A673 (cell line): ENCODE data around the gene HEXD. TPM values are rescaled to one million over a fixed set of nuclear protein-coding genes. Genes with fewer than 3 reads are reported as not detected.

Experiments used
- BruUV-seq: library from RNA; stranded (reverse); fragments of 400-500 nt; replicated peaks from 2 replicates; lab custom pipeline; 2021; lab: Mats Ljungman, UMichigan
- CTCF ChIA-PET: fragments of 300-600 bp; sonication (Branson Sonifier 250); formaldehyde crosslinking; loops from one replicate; lab custom pipeline; 2022; ENCODE audit warnings: antibody characterized with exemption; lab: Charles Lee
- POLR2A ChIA-PET: fragments of 300-600 bp; sonication (Branson Sonifier 250); formaldehyde crosslinking; loops from one replicate; lab custom pipeline; 2022; ENCODE audit warnings: antibody characterized with exemption; ENCODE audit not compliant: low non-redundant PET; lab: Charles Lee
- DNase-seq: peaks from one replicate; pipeline ENCODE4 v3.0.0-alpha.2; 2015; ENCODE audit warnings: low spot score
- H3K27ac ChIP-seq: fragments of 200-600 bp; sonication (generic); 2 replicates; pipeline ENCODE4 v1.5.1; 2016; ENCODE audit warnings: mixed run types, low read depth, mild to moderate bottlenecking, mixed read lengths, antibody characterized with exemption, low read length; ENCODE audit not compliant: poor library complexity, severe bottlenecking
- H3K27me3 ChIP-seq: fragments of 200-600 bp; sonication (generic); replicated peaks from 2 replicates; pipeline ENCODE4 v1.6.1; 2017; ENCODE audit warnings: mixed run types, low read depth, mild to moderate bottlenecking, mixed read lengths, antibody characterized with exemption, low read length; ENCODE audit not compliant: insufficient read depth, poor library complexity
- H3K36me3 ChIP-seq: fragments of 200-600 bp; sonication (generic); 2 replicates; pipeline ENCODE4 v1.6.1; 2016; ENCODE audit warnings: mixed run types, mild to moderate bottlenecking, mixed read lengths, antibody characterized with exemption, low read length; ENCODE audit not compliant: insufficient read depth, poor library complexity, severe bottlenecking
- H3K4me1 ChIP-seq: fragments of 200-600 bp; sonication (generic); 2 replicates; pipeline ENCODE4 v1.6.1; 2017; ENCODE audit warnings: mixed run types, mild to moderate bottlenecking, mixed read lengths, antibody characterized with exemption, low read length; ENCODE audit not compliant: insufficient read depth, poor library complexity, severe bottlenecking
- H3K4me3 ChIP-seq: fragments of 200-600 bp; sonication (generic); 2 replicates; pipeline ENCODE4 v1.5.1; 2016; ENCODE audit warnings: low read depth, mixed run types, mild to moderate bottlenecking, mixed read lengths, low read length; ENCODE audit not compliant: poor library complexity, severe bottlenecking
- H3K9me3 ChIP-seq: fragments of 200-600 bp; sonication (generic); 2 replicates; pipeline ENCODE4 v1.6.1; 2016; ENCODE audit warnings: mixed run types, low read depth, mild to moderate bottlenecking, mixed read lengths, antibody characterized with exemption, low read length; ENCODE audit not compliant: poor library complexity, severe bottlenecking
- CTCF ChIP-seq: fragments of 300-800, 200-600 bp; sonication (generic); conservative IDR thresholded peaks from 2 replicates; pipeline ENCODE4 v1.5.1; 2017; ENCODE audit warnings: low read depth, mild to moderate bottlenecking, antibody characterized with exemption, low read length, moderate library complexity, mixed read lengths
- EZH2 ChIP-seq: fragments of 200-600 bp; sonication (generic); IDR thresholded peaks from 2 replicates; pipeline ENCODE4 v1.6.1; 2017; ENCODE audit warnings: borderline replicate concordance, low read depth, mild to moderate bottlenecking, mixed read lengths, antibody characterized with exemption, low read length; ENCODE audit not compliant: poor library complexity, severe bottlenecking
- intact Hi-C: fragments of 100-400 bp; cut with micrococcal nuclease; formaldehyde crosslinking; loops from one replicate; pipeline ENCODE4 v1.10.0; 2022; ENCODE audit not compliant: unreplicated experiment
- total RNA-seq: library from RNA; stranded (reverse); gene quantifications from 2 replicates; pipeline ENCODE4 v1.2.3, GENCODE V29; 2021

Gene HEXD
- total RNA-seq, 1 experiment from 2014 or later, result 20.1 TPM

- CTCF ChIA-PET, result no interaction called here
- intact Hi-C loops, result no loop called here
- Histone ChIP-seq H3K4me1 (no peaks in the 10 kb centered on the region), H3K27ac (no peak overlapping the region), H3K27me3 (no peaks in the 10 kb centered on the region), H3K36me3 (no peaks in the 10 kb centered on the region), H3K9me3 (no peaks in the 10 kb centered on the region), H3K4me3 (no peak overlapping the region)
- POLR2A ChIA-PET, result interaction anchor here (0.7 kb wide), 1 partner anchor 429 kb away, joined by 4 read pairs; no protein-coding TSS in a partner anchor
- no peak for DNase-seq
- no TSS peak for BruUV-seq
- TF ChIP-seq EZH2 (no peak), CTCF (no peak)
Measured at GRCh38 chr17:82432017-82432416, 13.9 kb downstream of the HEXD start.

DNA sequence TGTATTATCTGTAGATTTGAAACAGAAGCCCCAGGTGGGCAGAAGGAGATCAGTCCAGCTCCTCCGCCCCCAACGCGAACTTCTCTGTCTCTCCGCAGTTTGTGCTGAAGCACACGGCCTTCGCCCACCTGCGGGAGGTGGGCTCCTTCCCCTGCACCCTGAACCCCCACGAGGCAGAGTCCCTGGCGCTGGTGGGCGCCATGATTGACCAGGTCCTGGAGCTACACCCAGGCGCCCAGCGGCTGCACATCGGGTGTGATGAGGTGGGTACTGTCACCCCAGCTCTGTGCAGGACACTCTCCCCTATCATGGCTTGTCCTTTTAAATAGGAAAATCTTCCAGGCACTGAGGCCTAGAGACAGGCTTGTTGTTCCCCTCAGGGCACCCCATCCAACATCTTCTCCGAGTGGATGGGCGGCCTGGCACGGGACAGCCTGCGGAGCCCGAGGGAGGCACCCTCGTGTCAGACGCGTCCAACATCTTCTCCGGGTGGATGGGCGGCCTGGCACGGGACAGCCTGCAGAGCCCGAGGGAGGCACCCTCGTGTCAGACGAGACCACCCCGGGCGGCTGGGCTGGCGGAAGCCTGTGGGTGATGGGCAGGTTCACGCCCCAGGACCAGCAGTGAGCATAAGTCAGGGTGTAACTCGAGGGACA is 15.5 kb downstream of the HEXD start:
- no peaks in the 10 kb centered on the region for H3K4me1 ChIP-seq
- no peak for DNase-seq
- no peaks in the 10 kb centered on the region for H3K27me3 ChIP-seq
- POLR2A ChIA-PET, result no interaction called here
- H3K9me3 ChIP-seq, result no peaks in the 10 kb centered on the region
- no peak overlapping the region for H3K4me3 ChIP-seq
- H3K36me3 ChIP-seq, result no peaks in the 10 kb centered on the region
- no peak overlapping the region for H3K27ac ChIP-seq
- BruUV-seq, result no TSS peak
- no peak for TF ChIP-seq EZH2
- TF ChIP-seq CTCF, result no peak
- intact Hi-C loops, result no loop called here
- CTCF ChIA-PET, result interaction anchor here (0.6 to 1.0 kb wide), 2 partner anchors 9 to 55 kb away, joined by 3 to 5 read pairs; no protein-coding TSS in a partner anchor

DNA sequence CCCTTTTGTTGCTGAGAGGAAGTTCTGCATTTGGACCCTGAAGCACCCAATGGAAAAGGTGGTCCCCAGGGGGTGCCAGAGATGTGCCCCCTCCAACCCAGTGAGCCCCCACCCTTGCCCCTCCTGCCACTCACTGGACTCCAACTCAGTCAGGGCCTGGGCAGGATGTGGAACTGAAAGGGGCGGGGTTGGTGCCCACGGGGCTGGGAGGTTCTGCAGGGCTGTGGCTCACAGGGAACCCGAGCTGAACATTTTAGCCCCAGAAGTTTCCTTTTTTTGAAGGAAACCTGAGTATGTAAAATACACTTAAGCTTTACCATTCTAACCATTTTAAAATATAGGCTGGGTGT is 16.0 kb downstream of the HEXD start:
- no peak overlapping the region for H3K4me3 ChIP-seq
- CTCF ChIA-PET, result interaction anchor here (1.0 kb wide), 1 partner anchor 10 kb away, joined by 3 read pairs; no protein-coding TSS in a partner anchor
- TF ChIP-seq CTCF (no peak), EZH2 (no peak)
- no peaks in the 10 kb centered on the region for H3K9me3 ChIP-seq
- H3K36me3 ChIP-seq, result no peaks in the 10 kb centered on the region
- no peak for DNase-seq
- POLR2A ChIA-PET, result interaction anchor here (0.6 kb wide), 1 partner anchor 100 kb away, joined by 3 read pairs; the partner anchor contains the start of gene SECTM1
- intact Hi-C loops, result no loop called here
- H3K4me1 ChIP-seq, result no peaks in the 10 kb centered on the region
- H3K27ac ChIP-seq, result no peak overlapping the region
- no peaks in the 10 kb centered on the region for H3K27me3 ChIP-seq
- no TSS peak for BruUV-seq
